Mesenteric fat pad (tissue), 1 donor: ENCODE data around the gene PNPLA2. TPM values are rescaled to one million over a fixed set of nuclear protein-coding genes. Genes with fewer than 3 reads are reported as not detected.

Experiments used
- DNase-seq: peaks from one replicate; pipeline ENCODE4 v3.0.0-alpha.2; 2020; ENCODE audit warnings: low spot score
- long read RNA-seq: library from polyadenylated mRNA; unstranded; transcript quantifications from one replicate; pipeline ENCODE4 v2.0.0, GENCODE V29; 2020
- total RNA-seq: library from RNA; stranded (reverse); fragmentation: NEBNext Ultra II Directional; extraction: Animal tissue kit (Norgen Biotek cat#: 25700); gene quantifications from one replicate; pipeline ENCODE4 v1.2.1, GENCODE V29; 2021
- donor health status: DM: yes; HTN: yes; CAD: no.

PNPLA2 gene
- total RNA-seq = 1,877 TPM
- long read RNA-seq, transcript PNPLA2-201 (10 exons, 2,428 nt) = major isoform, 41 of 1,082 reads
- long read RNA-seq, partial matches to known transcripts = 806 of 1,082 reads
- long read RNA-seq, other reads (novel, unspliced or antisense) = 235 of 1,082 reads

DNA sequence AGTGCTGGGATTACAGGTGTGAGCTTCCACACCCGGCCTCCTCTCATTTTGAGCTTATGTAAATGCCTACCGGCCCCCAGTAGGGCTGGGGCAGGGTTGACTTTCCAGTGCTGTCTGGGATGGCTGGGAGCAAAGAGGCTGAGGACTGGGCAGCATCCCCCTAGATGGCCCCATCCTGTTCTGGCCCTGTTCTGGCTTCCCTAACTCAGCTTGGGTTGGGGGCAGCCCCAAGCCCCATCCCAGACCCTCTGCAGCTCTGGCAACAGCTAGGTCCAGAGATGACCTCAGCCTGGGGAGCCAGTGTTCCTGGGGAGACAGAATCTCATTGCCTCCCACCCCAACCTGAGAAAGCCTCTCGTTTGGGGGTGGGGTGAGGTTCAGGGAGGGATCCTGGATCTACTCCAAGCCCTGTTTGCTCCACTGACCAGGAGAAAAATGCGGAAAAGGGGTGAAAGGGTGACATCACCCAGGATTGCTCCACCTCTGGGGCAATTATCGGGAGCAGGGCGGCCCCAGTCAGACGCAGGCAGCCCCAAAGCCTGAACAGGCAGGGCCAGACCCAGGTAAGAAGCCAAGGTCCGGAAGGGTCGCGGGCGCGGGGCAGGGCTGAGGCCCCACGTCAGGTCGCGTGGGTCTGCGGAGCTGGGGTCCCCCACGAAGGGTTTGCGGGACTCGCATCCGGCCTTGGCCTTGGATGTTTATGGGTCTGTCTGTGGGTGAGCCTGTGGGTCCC, at the start of gene PNPLA2:
PNPLA2 (plus strand) TSS at position 519 of the 733 bp plus-strand sequence. CDS start 805 bp downstream, outside the sequence.
- no peak for DNase-seq

- no peak for DNase-seq
Measured at GRCh38 chr11:769887-770641, 48.6 kb upstream of the PNPLA2 start.

GRCh38 chr11:770642-771616, 47.8 kb upstream of the PNPLA2 start:
- no peak for DNase-seq

DNA sequence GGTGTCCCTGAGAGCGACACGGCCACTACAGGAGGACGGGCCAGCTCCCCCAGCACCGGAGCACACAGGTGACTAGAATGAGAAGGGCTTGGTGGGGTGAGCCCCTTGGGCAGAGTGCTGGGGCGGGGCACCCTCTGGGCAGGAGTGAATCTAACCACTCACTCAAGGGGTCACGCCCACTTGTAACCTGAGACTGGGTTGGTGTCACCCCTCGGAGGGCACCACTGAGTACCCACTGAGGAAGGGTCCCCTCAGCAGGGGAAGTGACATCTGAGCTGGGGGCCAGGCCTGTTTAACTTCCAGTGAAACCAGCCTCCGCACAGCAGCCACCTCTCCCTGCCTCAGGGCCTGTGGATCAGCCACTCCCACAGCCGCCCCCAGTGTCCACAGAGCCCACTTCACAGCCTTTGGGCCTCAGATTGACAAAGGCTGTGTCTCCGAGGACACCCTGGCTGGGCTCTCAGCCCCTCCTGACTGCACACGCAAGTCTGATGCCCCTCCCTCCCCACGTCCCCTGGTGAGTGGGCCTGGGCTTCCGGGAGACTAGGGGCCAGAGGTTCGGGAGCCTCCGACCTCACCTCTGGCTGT, 47.0 kb upstream of the PNPLA2 start:
- DNase-seq = no peak

DNA sequence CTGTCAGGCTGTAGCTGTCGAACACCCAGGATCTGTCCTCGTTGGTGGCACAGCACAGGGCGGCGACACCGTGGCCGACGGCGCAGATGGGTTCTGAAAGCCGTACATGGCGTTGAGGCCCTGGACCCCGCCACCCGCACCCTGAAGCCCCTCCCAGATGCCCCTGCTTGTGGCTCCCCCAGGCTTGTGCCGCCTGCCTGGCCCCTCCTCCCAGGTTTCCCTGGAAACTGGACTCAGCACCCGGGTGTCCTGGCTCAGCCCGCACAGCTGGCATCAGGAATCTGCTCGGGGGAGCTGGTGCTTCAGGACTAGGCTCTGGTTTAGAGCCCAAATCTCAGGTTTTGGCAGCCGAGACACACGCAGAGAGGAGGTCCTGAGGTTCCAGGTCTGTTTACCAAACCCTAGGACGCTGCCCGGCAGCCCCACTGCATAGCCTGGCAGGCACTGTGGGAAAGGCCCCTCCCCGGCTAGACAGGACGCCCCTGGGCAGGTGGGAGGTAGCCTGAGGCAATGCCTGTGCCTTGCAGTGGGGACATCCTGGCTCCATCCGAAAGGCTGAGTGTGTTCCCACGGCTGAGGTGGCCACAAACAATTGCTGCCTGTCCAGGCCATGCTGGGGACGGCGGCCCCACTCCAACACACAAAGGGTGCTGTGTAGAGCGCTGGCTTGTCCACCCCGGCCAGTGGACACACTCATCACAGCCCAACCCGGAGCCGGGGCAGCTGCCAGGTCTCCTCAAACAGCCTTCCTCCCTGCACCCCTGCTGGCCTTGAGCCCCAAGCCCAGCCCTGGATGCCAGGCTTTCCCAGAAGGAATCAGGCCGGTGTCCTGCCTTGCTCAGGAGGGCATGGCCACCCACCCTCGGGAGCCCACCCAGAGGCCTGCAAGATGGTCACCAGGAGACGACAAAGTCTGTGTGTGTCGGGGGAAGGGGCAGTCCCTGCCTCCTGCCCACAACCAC, 46.0 kb upstream of the PNPLA2 start:
- no peak for DNase-seq

DNA sequence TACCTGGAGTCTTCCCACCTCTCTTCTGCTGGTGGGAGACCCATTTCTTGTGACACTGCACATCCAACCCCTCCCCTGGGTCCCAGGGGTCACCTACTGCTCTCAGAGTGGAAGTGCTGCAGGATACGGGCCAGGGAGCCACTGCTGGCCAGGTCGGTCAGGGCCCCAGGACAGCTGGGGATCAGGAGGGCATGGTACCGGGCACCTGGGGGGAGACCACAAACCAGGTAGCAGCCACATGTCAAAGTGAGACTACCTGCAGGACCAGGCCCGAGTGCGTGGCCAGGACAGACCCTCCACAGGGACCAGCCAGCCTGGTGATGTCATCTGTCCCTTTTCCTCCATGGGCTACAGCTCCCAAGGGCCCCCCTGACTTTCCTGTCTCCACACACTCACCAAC, 45.3 kb upstream of the PNPLA2 start:
- no peak for DNase-seq

DNA sequence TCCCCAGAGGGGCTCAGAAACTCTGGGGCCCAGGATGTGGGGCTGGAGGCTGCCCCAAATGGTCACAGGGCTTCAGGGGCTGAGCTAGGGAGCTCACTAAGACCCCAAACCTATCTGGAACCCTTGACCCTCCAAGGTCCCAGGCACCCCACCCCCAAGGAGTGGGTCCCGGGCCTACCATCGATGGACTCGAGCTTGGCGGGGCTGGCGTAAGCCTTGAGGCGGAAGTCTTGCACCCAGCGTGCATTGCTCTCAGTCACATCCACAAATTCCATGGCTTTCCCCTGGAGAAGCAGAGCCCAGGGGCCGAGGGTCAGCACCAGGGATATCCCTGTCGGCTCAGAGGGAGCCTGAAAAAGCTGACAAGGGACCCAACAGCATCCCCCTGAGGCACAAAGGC, 44.9 kb upstream of the PNPLA2 start:
- DNase-seq = no peak

DNA sequence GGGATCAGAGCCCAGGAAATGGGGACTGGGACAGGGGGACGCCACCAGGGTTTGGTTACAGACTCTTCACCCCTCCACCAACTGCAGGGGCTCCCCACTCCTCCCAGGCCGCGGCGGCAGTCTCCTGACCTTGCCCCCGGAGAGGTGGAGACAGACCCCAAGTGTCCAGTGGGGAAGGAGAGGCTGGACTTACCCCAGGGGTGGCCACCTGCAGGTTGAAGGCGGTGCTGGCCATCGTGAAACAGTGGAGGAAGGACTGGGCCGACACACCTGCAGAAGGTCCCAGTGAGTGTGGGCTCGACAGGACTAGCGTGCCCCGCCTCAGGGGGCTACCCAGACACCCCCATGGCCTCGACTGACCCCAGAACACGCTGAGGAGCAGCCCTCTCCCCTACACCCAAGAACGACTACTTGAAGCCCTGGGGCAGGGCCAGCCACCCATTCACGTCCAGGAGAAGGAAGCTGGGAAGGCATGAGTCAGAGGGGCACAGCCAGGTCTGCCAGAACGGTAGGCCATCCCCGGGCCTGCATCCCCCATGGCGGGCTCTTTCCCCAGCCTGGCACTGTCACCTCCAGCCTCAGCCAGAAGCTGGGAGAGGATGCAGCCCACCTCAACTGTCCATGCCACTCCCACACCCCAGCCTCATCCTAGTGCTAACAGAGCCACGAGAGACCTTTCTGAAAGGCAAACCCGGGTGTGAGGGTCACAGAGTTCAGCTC, 43.7 kb upstream of the PNPLA2 start:
- DNase-seq = no peak

- no peak for DNase-seq
Measured at GRCh38 chr11:776263-776560, 42.5 kb upstream of the PNPLA2 start.

DNA sequence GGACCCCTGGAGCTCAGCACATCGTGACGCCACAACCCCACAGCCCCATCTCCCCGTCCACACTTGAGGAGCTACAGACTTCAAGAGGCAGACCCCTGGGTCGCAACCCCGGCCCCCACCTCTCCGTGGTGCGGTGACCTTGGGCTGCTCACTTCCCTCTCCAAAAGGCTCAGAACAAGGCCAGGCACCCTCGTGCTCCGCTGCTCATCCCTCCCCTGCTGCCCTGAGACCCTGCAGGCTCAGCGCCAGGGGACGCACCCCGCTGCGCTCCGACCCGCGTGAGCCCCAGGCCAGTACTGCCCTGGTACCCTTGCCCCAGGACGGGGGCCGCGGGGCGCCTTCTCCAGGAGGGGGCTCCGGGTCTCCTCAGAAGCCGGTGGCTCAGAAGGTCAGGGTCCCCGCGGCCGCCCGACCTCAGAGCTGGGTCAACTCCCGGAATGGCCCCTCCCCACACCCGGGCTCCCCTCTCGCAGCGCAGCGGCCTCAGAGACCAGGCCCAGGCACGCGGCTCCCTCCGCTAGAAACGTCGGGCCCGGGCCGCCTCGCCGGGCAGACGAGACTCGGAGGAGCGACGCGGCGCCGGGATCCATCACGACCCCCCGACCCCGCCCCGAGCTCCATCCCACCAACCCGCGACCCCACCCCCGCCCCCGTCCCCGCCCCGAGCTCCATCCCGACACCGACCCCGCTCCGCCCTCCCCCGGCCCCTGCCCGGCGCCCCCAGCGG, 42.0 kb upstream of the PNPLA2 start:
- no peak for DNase-seq

DNA sequence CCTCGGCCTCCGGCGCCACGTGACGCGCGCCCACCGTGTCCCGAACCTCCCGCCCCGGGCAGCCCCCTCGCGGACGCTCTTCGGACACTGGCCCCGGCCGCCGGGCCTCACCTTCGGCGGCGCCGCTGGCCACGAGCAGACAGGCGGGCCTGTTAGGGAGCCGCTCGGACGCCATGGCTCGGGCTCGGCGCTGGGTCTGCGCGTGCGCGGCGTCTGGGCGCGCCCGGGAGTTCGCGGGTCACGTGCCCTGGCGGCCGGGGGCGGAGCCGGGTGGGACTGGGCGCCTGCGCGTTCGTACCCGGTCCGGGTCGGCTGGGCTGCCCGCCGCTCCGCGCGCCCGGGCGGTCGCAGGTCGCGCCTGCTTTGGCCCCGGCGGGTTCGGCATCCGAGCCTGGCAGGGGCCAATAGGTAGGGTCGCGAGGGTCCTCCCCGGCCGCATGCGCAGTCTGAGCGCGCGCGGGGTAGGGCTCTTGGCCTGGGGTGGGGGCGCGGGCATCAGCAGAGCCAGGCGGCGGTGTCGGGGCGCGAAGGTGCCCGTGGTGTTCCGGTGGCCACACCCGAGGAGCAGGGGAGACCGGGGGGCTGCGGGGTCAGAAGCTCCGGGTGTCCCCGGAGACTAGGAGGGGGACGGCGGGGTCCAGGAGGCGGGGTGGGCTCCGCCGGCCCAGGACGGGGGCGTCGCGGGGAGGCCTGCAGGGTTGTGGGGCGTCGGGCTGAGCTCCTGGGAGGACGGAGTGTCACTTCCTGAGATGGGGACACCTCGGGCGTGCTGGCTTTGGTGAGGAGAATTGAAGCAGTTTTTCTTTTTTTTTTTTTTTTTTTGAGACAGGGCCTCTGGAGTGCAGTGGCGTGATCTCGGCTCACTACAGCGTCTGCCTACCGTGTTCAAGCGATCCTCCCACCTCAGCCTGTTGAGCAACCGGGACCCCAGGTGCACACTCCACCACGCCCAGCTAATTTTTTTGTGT, 41.1 kb upstream of the PNPLA2 start, which contains the start of gene GATD1:
GATD1 (minus strand) TSS at position 200 of the 968 bp plus-strand sequence; CDS start at position 175, 25 bp downstream.
- peak; percentile 98 for DNase-seq

- DNase-seq = no peak
Measured at GRCh38 chr11:778976-779954, 39.4 kb upstream of the PNPLA2 start.

- DNase-seq = no peak
Measured at GRCh38 chr11:779955-780532, 38.7 kb upstream of the PNPLA2 start.

DNA sequence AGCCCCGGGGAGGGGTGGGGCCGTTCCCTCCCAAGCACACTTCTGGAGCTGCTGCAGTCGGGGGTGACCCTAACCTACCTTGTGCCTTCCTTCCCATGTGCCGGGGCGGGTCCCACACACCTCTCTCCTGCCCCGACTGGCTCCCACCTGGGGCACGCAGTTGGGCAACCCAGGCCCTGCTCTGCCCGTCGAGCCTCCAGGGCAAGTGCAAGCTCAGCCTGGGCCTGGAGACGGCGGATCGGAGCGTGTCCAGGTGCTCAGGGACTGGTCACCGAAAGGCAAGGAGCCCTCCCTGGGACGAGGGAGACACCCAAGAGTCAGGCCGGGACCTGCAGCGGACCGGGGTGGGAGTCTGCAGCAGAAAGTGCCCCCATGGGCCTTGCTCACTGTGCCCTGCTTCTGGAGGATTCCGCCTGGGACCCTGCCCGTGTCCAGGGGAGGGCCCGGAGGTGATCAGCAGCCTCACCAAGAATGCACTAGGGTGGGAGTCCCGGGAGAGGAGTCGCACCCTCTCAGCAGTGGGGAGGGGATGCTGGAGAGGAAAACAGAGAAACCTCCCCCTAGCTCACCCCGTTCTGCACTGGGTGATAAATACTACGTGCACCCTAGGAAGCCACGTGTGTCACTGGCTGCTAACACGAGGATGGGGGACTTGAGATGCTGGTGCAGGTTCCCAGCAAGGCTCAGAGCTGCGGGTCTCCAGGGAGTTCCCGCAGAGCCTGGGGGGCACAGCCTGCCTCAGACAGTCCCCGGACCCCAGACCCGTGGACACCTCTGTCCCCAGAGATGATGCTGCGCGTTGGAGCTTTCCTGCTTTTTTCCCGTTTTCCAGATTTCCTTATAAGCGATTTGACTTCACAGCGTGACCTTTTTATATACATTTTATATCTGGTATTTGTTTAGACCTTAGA, 36.2 kb upstream of the PNPLA2 start:
- no peak for DNase-seq
